Small intestine (tissue), 7 donors: ENCODE results near the gene RALGAPB. TPM values are rescaled to one million over a fixed set of nuclear protein-coding genes. Genes with fewer than 3 reads are reported as not detected.

Experiments used
- DNase-seq, 2 donors: peaks; one replicate each; pipeline versions ENCODE4 v3.0.0 to v3.0.0-alpha.2; 2013
- FAIRE-seq: peaks from 2 replicates; lab custom pipeline; 2012; peaks lifted over from hg19 to GRCh38; lab: Jason Lieb, UNC
- H3K27ac ChIP-seq, 3 donors: one replicate each; pipeline ENCODE4 v1.5.1; 2013; ENCODE audit warnings: low read length in 2 of 3, mild to moderate bottlenecking in 2 of 3, control low read depth in 1 of 3, inconsistent platforms in 1 of 3, low read depth in 1 of 3, moderate library complexity in 1 of 3
- H3K27me3 ChIP-seq, 3 donors: one replicate each; pipeline ENCODE4 v1.6.1; 2013; ENCODE audit warnings: low read length in 3 of 3, inconsistent platforms in 1 of 3; ENCODE audit not compliant: control insufficient read depth in 3 of 3, insufficient read depth in 3 of 3
- H3K36me3 ChIP-seq, 3 donors: one replicate each; pipeline ENCODE4 v1.6.1; 2013; ENCODE audit warnings: low read length in 3 of 3, inconsistent platforms in 1 of 3, low read depth in 1 of 3, mild to moderate bottlenecking in 1 of 3, moderate library complexity in 1 of 3; ENCODE audit not compliant: control insufficient read depth in 3 of 3, insufficient read depth in 2 of 3
- H3K4me1 ChIP-seq, 3 donors: one replicate each; pipeline ENCODE4 v1.6.1; 2013; ENCODE audit warnings: low read length in 2 of 3, inconsistent platforms in 1 of 3, low read depth in 1 of 3, mild to moderate bottlenecking in 1 of 3, moderate library complexity in 1 of 3; ENCODE audit not compliant: control insufficient read depth in 3 of 3, insufficient read depth in 2 of 3
- H3K4me3 ChIP-seq, 3 donors: one replicate each; pipeline ENCODE4 v1.5.1; 2013; ENCODE audit warnings: low read length in 3 of 3, control low read depth in 1 of 3, inconsistent platforms in 1 of 3, low read depth in 1 of 3, mild to moderate bottlenecking in 1 of 3, moderate library complexity in 1 of 3
- H3K9me3 ChIP-seq, 2 donors: one replicate each; pipeline ENCODE4 v1.6.1; 2013; ENCODE audit warnings: low read depth in 1 of 2, low read length in 1 of 2; ENCODE audit not compliant: control insufficient read depth in 2 of 2, insufficient read depth in 1 of 2
- WGBS, 3 donors: extraction: QIAGEN DNeasy Blood & Tissue Kit; methylation state at CpG; one replicate each; pipeline ENCODE4 v1.1.7; 2013; 5-methylcytosine and 5-hydroxymethylcytosine counted together
- polyA plus RNA-seq, 4 donors: library from polyadenylated mRNA; stranded (reverse) in 3 of 4; unstranded in 1 of 4; fragments of 200-250 nt in 3 of 4; fragments of 120-200 nt in 1 of 4; gene quantifications; one replicate each; pipeline versions ENCODE4 v1.2.1 to v1.2.3, GENCODE V29; 2013
- donor health status: healthy with polysubstance abuse.
- donor health status: control.
- donor health status: control.
- donor health status: Bipolar disorder and iron deficiency.
- donor health status: healthy.

RALGAPB gene
- polyA plus RNA-seq, 4 donors: 9.9 to 26.0 (median 17.1) TPM

- Histone ChIP-seq H3K27ac (no peak overlapping the region), H3K9me3 (no peaks in the 10 kb centered on the region), H3K4me3 (no peak overlapping the region), H3K4me1 (no peaks in the 10 kb centered on the region), H3K36me3 (peaks cover 4 to 16% (median 15%) of the 10 kb centered on the region in 3 donors), H3K27me3 (no peaks in the 10 kb centered on the region)
- DNase-seq (no peak), FAIRE-seq (no peak)
- WGBS, 3 donors: 82 to 86% (median 84%) methylated on average over 4 of the region's 4 CpGs
Measured at GRCh38 chr20:38514185-38514584, 41.5 kb downstream of the RALGAPB start.

- H3K4me3 ChIP-seq: no peak overlapping the region
- H3K9me3 ChIP-seq: no peaks in the 10 kb centered on the region
- H3K27me3 ChIP-seq: no peaks in the 10 kb centered on the region
- no peak for FAIRE-seq
- peaks cover 2 to 14% (median 12%) of the 10 kb centered on the region in 3 donors for H3K36me3 ChIP-seq
- DNase-seq: no peak
- H3K4me1 ChIP-seq: no peaks in the 10 kb centered on the region
- 88 to 98% (median 90%) methylated on average over 3 of the region's 3 CpGs for WGBS, 3 donors
- no peak overlapping the region for H3K27ac ChIP-seq
Measured at GRCh38 chr20:38514947-38515346, 42.3 kb downstream of the RALGAPB start.

GRCh38 chr20:38515631-38516030 lies 43.0 kb downstream of the RALGAPB start:
- Histone ChIP-seq H3K9me3 (no peaks in the 10 kb centered on the region), H3K4me3 (no peak overlapping the region), H3K4me1 (no peaks in the 10 kb centered on the region), H3K36me3 (peaks cover 2 to 14% (median 9%) of the 10 kb centered on the region in 3 donors), H3K27ac (no peak overlapping the region), H3K27me3 (no peaks in the 10 kb centered on the region)
- 92 to 98% (median 95%) methylated on average over 2 of the region's 2 CpGs for WGBS, 3 donors
- DNase-seq: no peak
- no peak for FAIRE-seq

- H3K36me3 ChIP-seq: peaks cover 8 to 18% (median 11%) of the 10 kb centered on the region in 3 donors
- no peaks in the 10 kb centered on the region for H3K27me3 ChIP-seq
- no peak overlapping the region for H3K27ac ChIP-seq
- FAIRE-seq (no peak), DNase-seq (no peak)
- no peaks in the 10 kb centered on the region for H3K4me1 ChIP-seq
- no peak overlapping the region for H3K4me3 ChIP-seq
- WGBS, 3 donors: 93 to 94% (median 93%) methylated on average over 1 of the region's 1 CpG
- no peaks in the 10 kb centered on the region for H3K9me3 ChIP-seq
Measured at GRCh38 chr20:38519426-38519825, 46.8 kb downstream of the RALGAPB start.

- Histone ChIP-seq H3K27me3 (no peaks in the 10 kb centered on the region), H3K9me3 (no peaks in the 10 kb centered on the region), H3K36me3 (peaks cover 8 to 21% (median 11%) of the 10 kb centered on the region in 3 donors), H3K4me3 (no peak overlapping the region), H3K27ac (no peak overlapping the region), H3K4me1 (no peaks in the 10 kb centered on the region)
- DNase-seq (no peak), FAIRE-seq (no peak)
Measured at GRCh38 chr20:38520261-38520660, 47.6 kb downstream of the RALGAPB start.

GRCh38 chr20:38523697-38524096 lies 51.1 kb downstream of the RALGAPB start:
- WGBS, 3 donors: 94 to 97% (median 96%) methylated on average over 1 of the region's 1 CpG
- H3K27ac ChIP-seq: no peak overlapping the region
- no peak overlapping the region for H3K4me3 ChIP-seq
- no peak for DNase-seq
- FAIRE-seq: no peak
- peaks cover 9 to 27% (median 15%) of the 10 kb centered on the region in 3 donors for H3K36me3 ChIP-seq
- no peaks in the 10 kb centered on the region for H3K27me3 ChIP-seq
- no peaks in the 10 kb centered on the region for H3K9me3 ChIP-seq
- no peaks in the 10 kb centered on the region for H3K4me1 ChIP-seq

GRCh38 chr20:38528167-38528566 lies 55.5 kb downstream of the RALGAPB start:
- FAIRE-seq (peak; percentile 79), DNase-seq (no peak)
- no peaks in the 10 kb centered on the region for H3K9me3 ChIP-seq
- H3K27ac ChIP-seq: no peak overlapping the region
- WGBS, 3 donors: 95 to 97% (median 95%) methylated on average over 3 of the region's 3 CpGs
- H3K4me1 ChIP-seq: no peaks in the 10 kb centered on the region
- no peak overlapping the region for H3K4me3 ChIP-seq
- peaks cover 4 to 27% (median 17%) of the 10 kb centered on the region in 3 donors for H3K36me3 ChIP-seq
- H3K27me3 ChIP-seq: no peaks in the 10 kb centered on the region

- peaks cover 7 to 27% (median 25%) of the 10 kb centered on the region in 3 donors for H3K36me3 ChIP-seq
- no peaks in the 10 kb centered on the region for H3K9me3 ChIP-seq
- DNase-seq: no peak
- H3K27ac ChIP-seq: no peak overlapping the region
- WGBS, 3 donors: 93 to 99% (median 97%) methylated on average over 1 of the region's 1 CpG
- H3K4me3 ChIP-seq: no peak overlapping the region
- no peak for FAIRE-seq
- H3K4me1 ChIP-seq: no peaks in the 10 kb centered on the region
- H3K27me3 ChIP-seq: no peaks in the 10 kb centered on the region
Measured at GRCh38 chr20:38531021-38531420, 58.4 kb downstream of the RALGAPB start.

GRCh38 chr20:38534756-38535155 lies 62.1 kb downstream of the RALGAPB start:
- Histone ChIP-seq H3K27me3 (no peaks in the 10 kb centered on the region), H3K36me3 (peaks cover 12 to 30% (median 24%) of the 10 kb centered on the region in 3 donors), H3K9me3 (peaks cover 0 to 4% of the 10 kb centered on the region in 2 donors), H3K4me3 (no peak overlapping the region), H3K27ac (no peak overlapping the region), H3K4me1 (no peaks in the 10 kb centered on the region)
- DNase-seq (no peak), FAIRE-seq (no peak)
- WGBS, 3 donors: 89 to 94% (median 91%) methylated on average over 11 of the region's 11 CpGs
